SU-DHL-6 (cell line): Measurements from ENCODE around the gene ACVR2B.

Experiments used
- H2AFZ ChIP-seq: fragments of 200-600 bp; sonication (generic); 2 replicates; pipeline ENCODE4 v1.6.1; 2014; ENCODE audit warnings: low read depth, mild to moderate bottlenecking, moderate library complexity, mixed read lengths, antibody characterized with exemption, low read length; ENCODE audit not compliant: severe bottlenecking
- H3F3A ChIP-seq: fragments of 200-600 bp; shearing (Covaris generic); 2 replicates; pipeline ENCODE4 v1.6.0; 2016; ENCODE audit warnings: antibody characterized with exemption, mild to moderate bottlenecking; ENCODE audit not compliant: insufficient read depth
- H3K27ac ChIP-seq: fragments of 200-600 bp; sonication (generic); 2 replicates; pipeline ENCODE4 v1.5.1; 2016; ENCODE audit warnings: low read depth, mild to moderate bottlenecking, low read length, moderate library complexity, mixed read lengths
- H3K27me3 ChIP-seq: fragments of 200-600 bp; sonication (generic), shearing (Covaris generic); 2 replicates; pipeline ENCODE4 v1.6.0; 2014; ENCODE audit warnings: mild to moderate bottlenecking, low read length
- H3K36me3 ChIP-seq: fragments of 200-600 bp; sonication (generic); 2 replicates; pipeline ENCODE4 v1.6.1; 2014; ENCODE audit warnings: mild to moderate bottlenecking, low read length, mixed read lengths
- H3K4me2 ChIP-seq: fragments of 300-600, 200-600 bp; shearing (Covaris generic), sonication (generic); 2 replicates; pipeline ENCODE4 v1.6.0; 2014; ENCODE audit warnings: low read length, low read depth, mild to moderate bottlenecking; ENCODE audit not compliant: poor library complexity, severe bottlenecking
- H3K4me3 ChIP-seq: fragments of 200-600 bp; sonication (generic); 2 replicates; pipeline ENCODE4 v1.5.1; 2014; ENCODE audit warnings: antibody characterized with exemption, low read length, mild to moderate bottlenecking, mixed read lengths; ENCODE audit not compliant: insufficient read depth, poor library complexity, severe bottlenecking
- H3K79me2 ChIP-seq: fragments of 200-600 bp; sonication (generic); 2 replicates; pipeline ENCODE4 v1.6.1; 2014; ENCODE audit warnings: mild to moderate bottlenecking, low read length, moderate library complexity; ENCODE audit not compliant: insufficient read depth
- H3K9ac ChIP-seq: fragments of 200-600 bp; sonication (generic); 2 replicates; pipeline ENCODE4 v1.7.0; 2014; ENCODE audit warnings: mild to moderate bottlenecking, low read length
- H3K9me2 ChIP-seq: fragments of 200-600 bp; sonication (generic); replicated peaks from 2 replicates; pipeline ENCODE4 v1.6.1; 2014; ENCODE audit warnings: low read length; ENCODE audit not compliant: insufficient read depth
- H3K9me3 ChIP-seq: fragments of 200-600 bp; sonication (generic); 2 replicates; pipeline ENCODE4 v1.6.1; 2014; ENCODE audit warnings: low read length, mixed read lengths; ENCODE audit not compliant: insufficient read depth
- H4K20me1 ChIP-seq: fragments of 200-600 bp; sonication (generic); 2 replicates; pipeline ENCODE4 v1.6.1; 2014; ENCODE audit warnings: low read depth, mild to moderate bottlenecking, antibody characterized with exemption, low read length, moderate library complexity, mixed read lengths
- EZH2phosphoT487 ChIP-seq: fragments of 200-600 bp; sonication (generic), shearing (Covaris generic); conservative IDR thresholded peaks from 2 replicates; pipeline ENCODE4 v1.6.1; 2018; ENCODE audit warnings: mild to moderate bottlenecking, antibody characterized with exemption, low read length, moderate library complexity, mixed read lengths
- TF ChIP-seq, protein P1 (sequence below): fragments of 200-600 bp; sonication (generic); IDR thresholded peaks from one replicate; pipeline ENCODE4 v1.5.1; 2017; ENCODE audit warnings: antibody characterized with exemption, mild to moderate bottlenecking, low read length, moderate library complexity; ENCODE audit not compliant: insufficient read depth, poor library complexity, severe bottlenecking

The ACVR2B gene

DNA sequence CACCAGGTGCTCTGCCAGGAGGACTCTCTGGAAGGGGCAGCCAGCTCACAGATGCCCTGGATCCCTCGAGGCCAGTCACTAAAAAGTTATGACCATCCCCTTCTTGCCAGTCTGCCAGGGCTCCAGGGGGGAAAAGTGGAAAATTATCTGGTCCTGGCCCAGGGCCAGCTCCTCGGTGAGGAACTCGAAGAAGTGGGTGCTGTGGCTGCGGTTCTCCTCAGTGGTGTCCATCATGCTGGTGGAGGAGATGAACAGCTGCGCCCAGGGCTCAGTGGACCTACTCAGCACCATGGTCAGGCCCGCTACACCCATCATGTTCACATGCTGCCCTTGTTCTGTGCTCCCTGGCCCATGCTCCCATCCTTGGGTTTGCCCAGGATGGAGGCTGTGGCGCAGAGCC is 61.7 kb downstream of the ACVR2B start:
- Histone ChIP-seq H3K36me3 (peaks cover 38% of the 10 kb centered on the region), H3K79me2 (no peaks in the 10 kb centered on the region), H2AFZ (no peak overlapping the region), H3K9ac (no peak overlapping the region), H3F3A (no peaks in the 10 kb centered on the region; the same call in 1 of the 2 replicates), H3K4me3 (no peak overlapping the region), H3K9me2 (no peaks in the 10 kb centered on the region), H3K4me2 (no peak overlapping the region), H3K27ac (no peak overlapping the region), H3K9me3 (no peaks in the 10 kb centered on the region), H4K20me1 (no peaks in the 10 kb centered on the region), H3K27me3 (no peaks in the 10 kb centered on the region)
- TF ChIP-seq EZH2phosphoT487 = no peak
- TF ChIP-seq, protein P1, sequence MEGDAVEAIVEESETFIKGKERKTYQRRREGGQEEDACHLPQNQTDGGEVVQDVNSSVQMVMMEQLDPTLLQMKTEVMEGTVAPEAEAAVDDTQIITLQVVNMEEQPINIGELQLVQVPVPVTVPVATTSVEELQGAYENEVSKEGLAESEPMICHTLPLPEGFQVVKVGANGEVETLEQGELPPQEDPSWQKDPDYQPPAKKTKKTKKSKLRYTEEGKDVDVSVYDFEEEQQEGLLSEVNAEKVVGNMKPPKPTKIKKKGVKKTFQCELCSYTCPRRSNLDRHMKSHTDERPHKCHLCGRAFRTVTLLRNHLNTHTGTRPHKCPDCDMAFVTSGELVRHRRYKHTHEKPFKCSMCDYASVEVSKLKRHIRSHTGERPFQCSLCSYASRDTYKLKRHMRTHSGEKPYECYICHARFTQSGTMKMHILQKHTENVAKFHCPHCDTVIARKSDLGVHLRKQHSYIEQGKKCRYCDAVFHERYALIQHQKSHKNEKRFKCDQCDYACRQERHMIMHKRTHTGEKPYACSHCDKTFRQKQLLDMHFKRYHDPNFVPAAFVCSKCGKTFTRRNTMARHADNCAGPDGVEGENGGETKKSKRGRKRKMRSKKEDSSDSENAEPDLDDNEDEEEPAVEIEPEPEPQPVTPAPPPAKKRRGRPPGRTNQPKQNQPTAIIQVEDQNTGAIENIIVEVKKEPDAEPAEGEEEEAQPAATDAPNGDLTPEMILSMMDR = no peak

- Histone ChIP-seq H3F3A (no peaks in the 10 kb centered on the region; the same call in 1 of the 2 replicates), H3K27me3 (no peaks in the 10 kb centered on the region), H3K9ac (no peak overlapping the region), H3K9me2 (no peaks in the 10 kb centered on the region), H3K4me3 (no peak overlapping the region), H3K79me2 (no peaks in the 10 kb centered on the region), H2AFZ (no peak overlapping the region), H3K27ac (no peak overlapping the region), H4K20me1 (no peaks in the 10 kb centered on the region), H3K9me3 (no peaks in the 10 kb centered on the region), H3K36me3 (peaks cover 30% of the 10 kb centered on the region), H3K4me2 (no peak overlapping the region)
- TF ChIP-seq, protein P1 = no peak
- no peak for TF ChIP-seq EZH2phosphoT487
Measured at GRCh38 chr3:38516669-38517068, 63.0 kb downstream of the ACVR2B start.

DNA sequence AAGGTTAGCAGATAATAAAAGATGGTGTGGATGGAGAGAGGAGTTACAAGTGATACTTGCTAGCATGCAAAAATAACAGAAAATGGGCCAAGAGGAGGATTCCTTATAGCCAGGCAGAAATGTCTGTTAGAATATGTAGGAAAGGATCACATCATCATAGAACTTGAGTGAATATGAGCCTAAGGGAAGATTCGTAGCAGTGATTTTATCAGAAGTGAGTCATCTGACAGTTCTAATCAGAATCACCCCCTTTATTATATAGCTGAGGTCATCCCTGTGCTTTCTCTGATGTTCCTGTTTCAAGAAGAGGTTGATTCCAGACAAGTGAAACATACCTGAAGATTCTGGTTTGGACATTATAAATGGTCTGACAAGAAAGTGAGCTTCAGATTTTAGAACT is 65.3 kb downstream of the ACVR2B start:
- Histone ChIP-seq H3K9me2 (no peaks in the 10 kb centered on the region), H3K4me3 (no peak overlapping the region)

More for the DNA sequence above, 65.3 kb downstream of the ACVR2B start:
- Histone ChIP-seq H3K9me3 (no peaks in the 10 kb centered on the region), H3K36me3 (peaks cover 18% of the 10 kb centered on the region; the same call in 1 of the 2 replicates), H3K4me2 (no peak overlapping the region), H3F3A (no peaks in the 10 kb centered on the region), H3K27me3 (no peaks in the 10 kb centered on the region), H3K9ac (no peak overlapping the region), H3K79me2 (no peaks in the 10 kb centered on the region), H2AFZ (no peak overlapping the region), H4K20me1 (no peaks in the 10 kb centered on the region), H3K27ac (no peak overlapping the region)
- TF ChIP-seq, protein P1 = no peak
- no peak for TF ChIP-seq EZH2phosphoT487
